Stimulated activated CD8-positive, alpha-beta memory T cell treated with anti-CD3 and anti-CD28 coated beads, Interleukin-12 subunit alpha, Interleukin-12 subunit beta, amount 100 ng/mL, for 1 hour (primary cell): ENCODE measurements around the gene E2F7.

Experiments used
- DNase-seq: peaks from one replicate; pipeline ENCODE4 v3.0.0-alpha.2; 2020; ENCODE audit warnings: low read depth

Gene E2F7

DNA sequence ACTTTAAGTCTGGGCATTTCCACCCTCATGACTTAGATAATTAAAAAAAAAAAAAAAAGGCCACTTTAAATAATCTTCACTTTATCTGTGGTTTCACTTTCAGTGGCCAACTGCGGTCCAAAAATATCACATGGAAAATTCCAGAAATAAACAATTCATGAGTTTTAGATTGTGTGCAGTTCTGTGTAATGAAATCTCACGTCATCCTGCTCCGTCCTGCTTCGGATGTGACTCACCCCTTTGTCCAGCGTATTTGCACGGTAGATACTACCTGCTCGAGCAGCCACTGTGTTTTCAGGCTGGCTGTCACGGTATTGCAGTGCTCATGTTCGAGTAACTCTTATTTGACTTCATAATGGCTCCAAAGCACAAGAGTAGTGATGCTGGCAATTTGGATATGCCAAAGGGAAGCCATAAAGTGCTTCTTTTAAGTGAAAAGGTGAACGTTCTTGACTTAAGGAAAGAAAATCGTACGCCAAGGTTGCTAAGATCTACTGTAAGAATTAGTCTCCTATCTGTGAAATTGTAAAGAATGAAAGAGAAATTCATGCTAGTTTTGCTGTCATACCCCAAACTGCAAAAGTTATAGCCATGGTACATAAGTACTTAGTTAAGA is 2.4 kb downstream of the E2F7 start:
- no peak for DNase-seq

DNA sequence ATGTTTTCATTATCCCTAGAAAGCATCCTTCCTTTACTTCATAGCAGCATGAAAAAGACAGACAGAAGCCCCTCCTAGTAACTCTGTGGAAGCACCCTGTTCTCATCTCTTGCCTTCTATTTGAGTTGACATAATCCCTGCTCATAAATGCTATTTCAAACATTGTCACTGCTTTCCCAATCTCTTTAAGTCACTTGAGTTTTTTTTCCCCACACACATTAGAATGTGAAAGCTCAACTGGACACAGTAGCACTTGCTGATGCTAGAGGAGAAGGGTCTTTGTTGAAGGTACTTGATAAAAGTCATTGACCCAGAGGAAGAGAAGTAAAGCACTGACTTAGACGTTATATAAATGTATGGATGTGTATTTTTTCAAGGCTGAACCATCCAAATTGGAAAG is 3.0 kb downstream of the E2F7 start:
- no peak for DNase-seq

DNA sequence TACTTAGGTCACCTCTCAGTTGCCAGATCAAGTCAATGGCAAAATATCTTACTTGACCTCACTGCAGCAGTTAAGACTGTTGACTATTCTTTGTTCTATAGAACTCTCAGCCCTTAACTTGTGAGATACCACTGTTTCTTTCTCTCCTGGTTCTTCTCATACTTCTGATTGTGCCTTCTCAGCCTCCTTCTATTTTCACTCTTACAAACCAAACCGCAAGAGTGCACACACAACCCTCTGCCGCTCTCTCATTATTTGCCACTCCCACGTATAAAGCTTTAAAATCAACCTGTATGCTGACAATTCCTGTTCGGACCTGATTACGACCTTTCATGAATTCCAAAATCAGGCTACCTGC is 4.5 kb downstream of the E2F7 start:
- no peak for DNase-seq

DNA sequence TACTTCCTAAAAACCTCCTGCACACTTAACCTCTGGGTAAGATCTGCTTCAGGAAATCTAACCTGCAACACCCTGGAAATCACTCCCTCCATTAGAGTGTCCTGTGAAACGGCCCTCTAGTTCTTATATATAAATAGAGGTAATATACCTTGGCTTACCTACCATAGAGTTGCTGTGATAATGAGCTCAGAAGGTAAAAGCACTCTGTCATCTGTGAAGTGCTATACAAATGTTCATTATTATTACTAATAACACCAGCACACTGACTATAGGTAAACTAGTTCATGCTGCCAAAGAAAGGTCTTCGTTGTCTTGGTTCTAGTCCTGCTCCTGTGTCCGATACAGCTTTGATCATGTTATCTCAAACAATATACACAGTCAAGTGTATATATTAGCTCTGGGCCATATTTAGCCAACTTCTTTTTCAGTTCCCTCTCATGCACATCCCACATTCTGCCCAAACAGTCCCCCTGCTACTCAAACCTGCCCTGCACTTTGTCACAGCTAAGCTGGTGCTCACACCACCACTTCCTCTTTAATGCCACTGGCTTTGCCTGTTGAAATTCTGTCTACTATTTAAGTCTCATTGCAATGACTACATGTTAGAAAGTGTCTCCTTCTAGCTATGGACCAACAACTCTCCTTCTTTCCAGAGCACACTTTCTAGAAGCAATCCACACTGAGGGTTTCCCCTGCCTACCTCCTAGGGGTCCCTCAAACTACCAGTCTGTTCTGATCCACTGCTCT is 5.1 kb downstream of the E2F7 start:
- no peak for DNase-seq

DNA sequence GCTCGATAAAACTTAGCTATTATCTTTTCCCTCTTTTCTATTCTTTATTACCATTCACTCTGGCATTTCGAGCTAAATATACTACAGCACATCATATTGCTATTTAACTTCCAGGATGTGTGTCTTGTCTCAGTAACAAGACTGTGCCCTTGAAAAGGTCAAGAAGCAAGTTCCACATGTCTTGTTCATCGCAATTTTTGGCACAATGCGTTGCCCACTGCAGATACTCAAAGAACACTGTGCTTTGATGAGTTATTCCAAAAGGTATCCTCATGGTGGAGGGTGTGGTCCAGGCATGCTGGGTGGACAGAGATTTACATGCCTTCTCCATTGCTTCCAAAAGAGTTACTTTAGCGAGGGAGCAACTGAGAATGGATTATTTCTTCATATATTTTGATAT is 6.6 kb downstream of the E2F7 start:
- no peak for DNase-seq

DNA sequence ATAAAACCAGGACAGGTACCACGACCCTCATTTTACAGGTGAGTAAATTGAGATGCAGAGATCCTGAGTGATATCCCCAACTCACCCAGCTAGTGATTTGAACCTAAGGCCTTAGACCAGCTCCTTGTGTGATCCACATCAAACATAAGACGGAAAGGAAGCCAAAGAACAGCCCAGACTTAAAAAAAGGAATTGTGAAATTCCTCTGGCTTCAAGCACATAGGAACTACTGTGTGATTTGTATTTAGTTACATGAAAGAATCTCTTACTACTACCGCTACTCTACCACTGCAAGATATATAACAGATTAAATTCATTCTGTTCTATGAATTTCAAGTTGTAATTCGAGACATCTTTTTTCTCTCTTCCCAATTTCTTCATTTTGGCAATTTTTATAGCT is 10.5 kb downstream of the E2F7 start:
- no peak for DNase-seq

DNA sequence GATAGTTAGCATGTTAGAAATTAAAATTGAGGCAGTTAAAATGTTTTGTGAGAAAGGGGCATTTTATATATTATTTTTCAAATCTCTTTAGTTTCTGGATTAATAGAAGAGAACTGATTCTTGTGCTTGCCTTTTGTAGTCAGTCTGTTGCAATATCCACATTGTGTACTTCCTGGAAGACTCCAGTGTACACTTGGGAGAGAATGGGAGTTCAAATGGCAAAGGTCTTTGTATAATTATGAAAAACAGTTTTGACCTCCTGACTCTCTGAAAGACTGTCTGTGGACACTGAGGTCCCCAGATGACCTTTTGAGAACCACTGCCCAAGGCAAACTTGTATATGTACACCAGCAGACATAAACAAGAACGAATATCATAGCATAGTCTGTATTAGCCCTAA is 12.1 kb downstream of the E2F7 start:
- no peak for DNase-seq

DNA sequence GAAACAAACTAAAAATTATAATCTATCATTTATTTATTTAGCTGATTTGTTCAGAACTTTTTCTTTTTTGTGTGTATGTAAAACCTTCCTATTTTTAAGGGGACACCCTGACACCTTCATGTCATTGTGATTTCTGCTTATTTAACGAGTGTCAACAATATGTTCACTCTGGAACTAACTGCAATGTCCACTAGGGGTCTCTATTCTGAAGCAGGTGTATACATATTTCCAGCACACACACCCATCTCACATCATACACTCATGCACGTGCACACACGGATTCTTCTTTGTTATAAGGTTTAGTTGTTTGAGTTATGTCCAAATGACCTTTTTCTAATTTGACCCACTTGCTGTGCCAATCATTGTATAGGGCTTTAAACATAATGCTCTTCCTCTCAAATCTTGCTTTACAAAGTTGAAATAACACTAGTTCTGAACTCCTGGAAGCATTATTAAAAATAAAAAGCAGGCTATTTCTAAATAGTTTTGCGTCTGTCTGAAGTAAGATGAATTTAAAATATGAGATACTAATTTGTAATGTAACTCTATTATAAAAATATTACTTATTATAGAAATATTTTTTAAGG is 15.5 kb downstream of the E2F7 start:
- DNase-seq, result no peak

DNA sequence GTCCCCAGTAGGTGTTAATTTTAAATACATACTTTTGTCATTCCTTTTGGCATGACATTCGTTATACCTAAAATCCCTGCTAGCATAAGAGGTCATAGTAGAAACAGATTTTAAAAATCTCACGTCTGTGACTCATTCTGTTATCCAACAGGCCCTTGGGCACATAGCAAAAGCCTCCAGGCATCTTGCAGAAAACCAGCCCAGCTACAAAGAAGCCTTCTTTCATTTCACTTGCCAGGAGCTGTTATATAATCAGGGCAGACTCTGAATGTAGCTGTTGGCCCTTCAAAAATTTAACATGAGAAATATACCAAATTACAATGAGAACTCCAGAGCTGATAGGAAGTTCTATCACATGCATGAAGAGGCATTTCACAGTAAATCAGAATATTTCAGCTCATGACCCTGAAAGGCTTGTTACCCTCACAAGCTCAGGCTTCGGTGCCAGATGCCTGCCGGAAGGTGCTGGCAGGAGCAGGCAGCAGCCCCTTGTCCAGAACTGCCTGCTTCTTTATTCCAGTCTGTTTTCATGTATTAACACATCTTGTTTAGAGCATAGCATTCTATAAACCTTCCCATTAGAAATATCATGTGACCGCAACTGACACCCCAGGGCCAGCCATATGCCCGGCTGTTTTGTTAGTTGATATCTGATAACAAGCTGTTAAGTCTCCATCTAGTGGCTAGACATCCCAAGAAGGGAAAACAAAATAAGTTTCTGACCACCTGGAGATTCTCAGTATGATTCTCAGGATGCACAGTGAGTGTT is 17.8 kb downstream of the E2F7 start:
- DNase-seq, result no peak

DNA sequence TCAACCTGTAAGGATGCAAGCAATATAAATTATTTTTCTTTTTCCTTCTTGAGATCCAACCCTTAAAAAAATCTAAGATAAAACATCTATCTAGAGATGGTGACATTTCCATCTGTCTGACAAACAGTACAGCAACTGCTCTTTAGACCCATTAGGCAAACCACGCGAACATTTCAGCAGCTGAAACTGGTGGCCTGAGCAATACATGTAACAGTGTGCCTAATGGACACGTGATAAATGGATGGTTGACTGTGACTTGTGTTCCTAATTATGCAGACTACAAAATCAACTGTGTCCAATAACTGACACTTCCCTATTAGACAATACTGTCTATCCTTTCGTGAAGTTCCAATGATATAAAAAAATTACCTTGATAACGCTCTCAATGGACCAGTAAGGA is 18.9 kb downstream of the E2F7 start:
- no peak for DNase-seq

DNA sequence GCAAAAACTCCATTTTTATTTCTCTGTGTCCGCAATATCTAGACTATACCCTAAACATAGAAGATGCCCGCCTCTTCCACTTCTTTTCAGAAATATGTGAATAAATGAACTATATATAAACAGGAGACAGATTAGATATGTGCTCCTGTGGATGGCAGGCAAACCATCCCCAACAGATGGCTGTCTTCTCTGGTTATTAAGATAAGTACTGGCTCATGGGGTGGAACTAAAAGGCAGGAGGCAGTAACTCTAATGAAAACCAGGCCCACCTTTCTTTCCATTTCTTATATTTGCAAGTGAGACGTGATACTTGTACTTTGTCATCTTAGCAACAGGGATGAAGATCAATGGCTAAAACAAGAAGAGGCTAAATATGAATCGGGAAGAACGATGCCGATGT is 20.2 kb downstream of the E2F7 start:
- DNase-seq, result no peak

DNA sequence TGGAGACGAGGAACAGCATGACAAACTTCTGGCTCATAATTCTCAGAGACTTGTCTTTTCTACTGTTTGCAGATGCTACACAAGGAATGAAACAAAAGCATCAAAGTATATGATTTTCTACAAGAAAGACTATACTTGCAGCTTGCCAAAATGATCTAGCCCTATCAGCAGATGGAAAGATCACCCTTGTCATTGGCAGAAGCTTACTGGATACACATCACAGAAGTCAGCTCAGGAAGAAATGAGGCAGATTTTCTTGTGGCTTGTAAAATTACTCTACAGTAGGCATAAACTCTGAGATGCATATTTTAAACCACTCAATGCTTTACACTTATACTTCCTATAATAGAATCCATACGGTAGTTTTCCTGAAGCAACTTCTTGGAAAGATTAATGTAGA is 20.6 kb downstream of the E2F7 start:
- DNase-seq, result no peak

DNA sequence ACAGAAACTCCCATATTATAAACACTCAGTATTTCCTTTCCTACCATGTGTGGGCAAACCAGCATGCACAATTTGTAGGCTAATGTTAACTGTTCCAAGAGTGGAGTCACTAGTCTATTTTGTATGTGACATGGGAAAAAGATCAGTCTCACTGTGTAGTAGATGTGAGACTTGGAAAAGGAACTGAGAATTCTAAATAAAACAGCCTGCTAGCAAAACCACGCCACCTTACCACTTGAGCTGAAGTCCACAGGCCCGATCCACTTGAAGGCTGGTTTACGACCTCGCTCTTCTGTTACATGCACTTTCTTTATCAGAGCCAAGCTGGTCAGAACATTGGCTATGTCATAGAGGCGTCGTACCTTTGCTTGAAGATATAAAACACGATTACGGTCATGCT is 22.5 kb downstream of the E2F7 start:
- DNase-seq, result no peak

DNA sequence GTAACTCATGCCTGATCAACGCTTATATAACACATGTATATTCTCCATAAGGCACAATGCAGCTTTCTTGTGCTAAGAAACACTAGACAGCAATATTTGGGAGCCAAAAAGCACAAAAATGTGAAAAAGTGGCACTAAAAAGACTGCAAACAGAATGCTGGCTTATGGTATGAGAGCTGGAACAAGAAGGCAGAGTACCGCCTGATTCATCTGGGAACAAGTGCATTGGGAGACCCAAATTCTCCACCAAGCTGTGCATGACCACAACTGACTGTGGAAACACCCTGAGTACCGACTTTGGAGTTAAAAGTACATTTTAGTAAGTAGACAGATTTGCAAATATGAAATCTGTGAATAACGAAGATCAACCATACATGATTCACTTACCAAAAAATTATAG is 25.1 kb downstream of the E2F7 start:
- DNase-seq, result no peak

DNA sequence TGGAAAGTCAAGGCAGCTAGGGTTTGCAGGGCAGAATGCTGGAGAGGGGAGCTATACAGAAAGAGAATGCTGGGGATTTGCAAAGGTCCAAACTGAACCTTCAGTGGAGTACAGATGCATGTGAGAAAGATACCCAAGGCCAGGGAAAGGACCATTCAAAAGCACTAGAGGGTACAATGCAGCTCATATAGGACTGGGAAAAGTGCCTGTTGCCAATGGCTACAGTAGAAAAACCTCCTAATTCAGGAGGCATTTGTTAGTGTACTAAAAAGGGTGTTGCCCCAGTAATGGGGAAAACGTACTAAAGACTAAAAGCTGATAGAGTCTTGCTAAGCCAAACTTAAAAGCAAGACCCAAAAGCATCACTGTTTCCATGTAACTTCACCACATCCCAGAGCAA is 30.1 kb downstream of the E2F7 start:
- DNase-seq, result no peak

DNA sequence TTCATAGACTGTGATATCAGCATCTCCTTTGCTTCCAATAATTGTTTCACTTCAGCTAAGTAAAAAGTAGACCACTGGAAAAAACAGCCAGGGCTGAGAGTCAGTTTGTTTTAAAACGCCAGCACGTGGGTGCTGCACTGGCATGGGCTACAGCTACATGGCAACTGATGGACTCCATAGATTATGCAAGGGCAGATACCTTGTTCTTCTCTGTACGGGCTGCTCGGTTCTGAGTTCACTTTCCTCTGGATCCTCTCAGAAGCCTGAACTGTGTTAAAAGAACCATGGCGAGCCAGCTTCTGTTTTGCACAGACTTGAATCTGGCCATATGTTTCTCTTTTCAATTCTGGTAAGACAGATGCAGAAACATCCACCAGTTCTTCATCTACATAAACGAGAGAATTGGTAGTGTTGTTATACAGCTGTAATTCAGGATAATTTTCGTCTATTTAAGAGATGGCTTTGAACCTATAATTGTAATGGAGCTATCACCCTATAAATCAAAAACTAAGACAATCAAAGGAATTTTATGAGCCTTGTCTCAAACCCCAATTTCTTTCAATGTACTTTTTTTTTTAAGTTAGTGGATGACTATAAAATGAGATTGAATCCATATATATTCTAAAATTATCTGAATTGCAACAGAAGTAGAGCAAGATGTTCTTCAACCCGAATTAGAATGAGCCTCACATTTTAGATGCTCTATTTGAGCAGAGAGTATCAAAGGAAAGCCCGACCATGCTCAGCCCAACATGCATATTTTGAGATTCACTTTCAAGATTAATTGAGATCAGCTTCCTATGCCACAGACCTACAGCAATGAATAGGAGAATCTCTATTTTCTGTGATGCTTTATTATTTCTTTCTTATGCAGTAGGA is 31.5 kb downstream of the E2F7 start:
- no peak for DNase-seq

DNA sequence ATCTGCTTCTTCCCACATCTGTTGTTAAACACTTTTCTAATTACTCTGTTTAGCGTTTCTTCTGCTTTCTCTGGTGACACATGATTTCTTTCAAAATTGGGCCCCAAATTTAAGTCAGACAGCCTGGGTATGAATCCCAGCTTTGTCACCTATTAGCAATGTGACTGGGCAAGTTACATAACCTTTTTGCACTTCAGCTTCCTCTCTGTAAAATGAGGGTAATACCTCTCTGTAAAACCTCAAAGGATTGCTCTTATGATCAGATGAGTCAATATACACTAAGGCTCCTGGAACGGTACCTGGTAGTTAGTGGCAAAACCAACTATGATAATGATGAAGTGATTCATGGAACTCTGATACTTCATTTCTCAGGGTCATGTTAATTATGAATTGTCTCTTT is 33.0 kb downstream of the E2F7 start:
- DNase-seq, result no peak

DNA sequence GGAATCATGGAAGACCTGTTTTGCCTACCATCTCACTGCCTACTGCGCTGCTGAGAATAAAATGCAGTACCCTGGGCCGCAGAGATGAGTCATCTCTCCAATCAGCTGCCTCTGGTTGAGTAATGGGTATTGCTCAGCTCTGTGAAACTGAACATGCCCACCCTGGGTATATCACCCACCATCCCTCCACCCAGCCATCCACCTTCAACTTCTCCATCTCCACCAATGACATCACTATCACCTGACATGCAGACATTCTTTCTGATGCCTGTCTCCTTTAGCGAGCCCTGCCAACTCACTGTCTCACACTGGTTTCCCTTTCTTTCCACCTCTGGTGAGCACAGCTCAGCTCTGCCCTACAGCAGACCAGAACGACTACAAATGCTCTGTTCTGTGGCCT is 33.6 kb downstream of the E2F7 start:
- no peak for DNase-seq

DNA sequence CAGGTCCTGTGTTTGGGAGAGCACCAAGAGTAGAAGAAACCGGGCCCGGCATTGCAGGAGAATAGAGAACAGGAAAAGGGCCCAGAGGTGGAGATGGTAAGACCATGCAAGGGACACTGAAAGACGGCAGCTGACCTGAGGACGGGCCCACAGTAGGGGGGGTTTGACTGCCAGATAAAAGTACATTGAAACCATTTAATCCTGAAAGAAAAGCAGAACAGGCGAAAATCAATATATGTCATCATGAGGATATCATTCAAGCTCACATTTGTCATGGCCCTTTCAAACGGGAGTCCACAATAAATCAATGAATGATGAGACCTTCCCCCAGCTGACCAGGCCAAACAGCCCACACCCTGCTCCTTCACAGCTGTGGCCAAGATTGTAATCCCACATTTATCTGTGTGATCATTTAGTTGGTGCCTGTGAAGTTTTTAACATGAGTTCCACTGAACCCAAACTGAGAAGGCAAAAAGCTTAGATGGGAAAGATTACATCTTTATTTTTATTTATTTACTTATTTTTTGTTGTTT is 39.5 kb downstream of the E2F7 start:
- no peak for DNase-seq

DNA sequence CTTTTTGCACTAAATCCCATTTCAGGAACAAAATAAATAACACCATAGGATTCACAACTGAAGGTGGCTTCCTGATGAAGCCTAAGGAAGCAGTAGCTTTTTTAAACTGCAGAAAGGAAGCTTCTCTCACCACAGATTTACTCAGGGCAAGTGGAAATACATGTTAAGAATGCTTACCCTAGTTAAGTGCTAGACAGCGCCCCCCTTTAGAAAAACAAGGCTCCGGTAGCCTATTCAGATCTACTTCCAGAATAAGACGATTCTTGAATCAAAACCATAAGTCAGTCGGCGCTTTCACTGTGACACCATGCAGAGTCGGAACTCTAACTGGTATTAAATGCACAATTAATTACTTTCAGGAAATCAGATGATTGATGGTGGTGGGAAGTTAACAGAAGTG is 41.9 kb downstream of the E2F7 start:
- DNase-seq, result no peak

DNA sequence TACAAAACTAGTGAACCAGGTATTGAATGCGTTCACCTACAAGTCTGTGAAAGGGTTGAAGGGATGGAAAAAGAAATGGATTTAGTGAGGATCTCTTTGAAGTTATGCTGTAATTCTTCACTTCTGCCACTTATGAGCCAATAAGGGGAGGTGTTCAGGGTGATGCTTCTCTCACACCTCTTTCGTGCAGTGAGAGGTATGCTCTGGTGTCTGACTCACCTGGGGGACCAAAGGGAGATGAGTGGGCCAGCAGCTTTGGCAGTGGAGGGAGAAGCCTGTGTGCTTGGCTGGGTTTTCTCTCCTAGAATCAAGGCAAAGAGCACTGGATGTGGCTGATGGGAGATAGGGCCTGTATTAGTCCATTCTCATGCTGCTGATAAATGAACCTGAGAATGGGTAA is 45.4 kb downstream of the E2F7 start:
- DNase-seq, result no peak

DNA sequence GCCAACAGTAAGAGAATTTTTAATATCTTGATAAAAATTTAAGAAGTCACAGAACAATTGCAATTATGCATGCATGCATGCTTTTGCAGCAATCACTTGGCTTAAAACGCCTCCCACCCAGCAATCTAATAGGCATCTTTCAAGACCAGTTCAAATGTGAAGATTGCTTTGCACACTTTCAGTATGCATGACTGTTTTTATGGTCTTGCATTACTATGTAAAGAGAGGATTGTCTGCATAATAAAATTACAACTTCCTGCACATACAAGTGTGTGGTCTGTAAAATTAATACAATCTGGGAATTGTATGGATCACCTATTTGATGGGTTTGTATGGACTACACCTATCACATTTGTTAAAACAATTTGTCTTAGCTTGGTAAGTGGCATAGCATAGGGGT is 48.8 kb downstream of the E2F7 start:
- DNase-seq, result no peak
